Panc1 (cell line): ENCODE results near the gene FRK.

Experiments
- CTCF ChIP-seq: fragments of 450-650 bp; IDR thresholded peaks from 2 replicates; pipeline ENCODE4 v1.5.1; 2017; ENCODE audit warnings: mild to moderate bottlenecking
- POLR2AphosphoS5 ChIP-seq: IDR thresholded peaks from 2 replicates; pipeline ENCODE4 v1.6.1; 2012; ENCODE audit warnings: mild to moderate bottlenecking, low read depth, low read length, moderate library complexity
- SIN3A ChIP-seq: IDR thresholded peaks from 2 replicates; pipeline ENCODE4 v1.6.1; 2012; ENCODE audit warnings: low read depth, mild to moderate bottlenecking, low read length, moderate library complexity, borderline replicate concordance; ENCODE audit not compliant: insufficient read depth
- TF ChIP-seq, protein P1 (sequence below), 2 experiments: IDR thresholded peaks; 2 replicates each; pipeline ENCODE4 v1.6.1; 2011 to 2012; ENCODE audit warnings: low read depth in 2 of 2, control low read depth in 1 of 2, low read length in 1 of 2, mild to moderate bottlenecking in 1 of 2, moderate library complexity in 1 of 2; ENCODE audit not compliant: insufficient read depth in 1 of 2

- TF ChIP-seq CTCF (no peak), POLR2AphosphoS5 (no peak), SIN3A (no peak)
- TF ChIP-seq, protein P1, sequence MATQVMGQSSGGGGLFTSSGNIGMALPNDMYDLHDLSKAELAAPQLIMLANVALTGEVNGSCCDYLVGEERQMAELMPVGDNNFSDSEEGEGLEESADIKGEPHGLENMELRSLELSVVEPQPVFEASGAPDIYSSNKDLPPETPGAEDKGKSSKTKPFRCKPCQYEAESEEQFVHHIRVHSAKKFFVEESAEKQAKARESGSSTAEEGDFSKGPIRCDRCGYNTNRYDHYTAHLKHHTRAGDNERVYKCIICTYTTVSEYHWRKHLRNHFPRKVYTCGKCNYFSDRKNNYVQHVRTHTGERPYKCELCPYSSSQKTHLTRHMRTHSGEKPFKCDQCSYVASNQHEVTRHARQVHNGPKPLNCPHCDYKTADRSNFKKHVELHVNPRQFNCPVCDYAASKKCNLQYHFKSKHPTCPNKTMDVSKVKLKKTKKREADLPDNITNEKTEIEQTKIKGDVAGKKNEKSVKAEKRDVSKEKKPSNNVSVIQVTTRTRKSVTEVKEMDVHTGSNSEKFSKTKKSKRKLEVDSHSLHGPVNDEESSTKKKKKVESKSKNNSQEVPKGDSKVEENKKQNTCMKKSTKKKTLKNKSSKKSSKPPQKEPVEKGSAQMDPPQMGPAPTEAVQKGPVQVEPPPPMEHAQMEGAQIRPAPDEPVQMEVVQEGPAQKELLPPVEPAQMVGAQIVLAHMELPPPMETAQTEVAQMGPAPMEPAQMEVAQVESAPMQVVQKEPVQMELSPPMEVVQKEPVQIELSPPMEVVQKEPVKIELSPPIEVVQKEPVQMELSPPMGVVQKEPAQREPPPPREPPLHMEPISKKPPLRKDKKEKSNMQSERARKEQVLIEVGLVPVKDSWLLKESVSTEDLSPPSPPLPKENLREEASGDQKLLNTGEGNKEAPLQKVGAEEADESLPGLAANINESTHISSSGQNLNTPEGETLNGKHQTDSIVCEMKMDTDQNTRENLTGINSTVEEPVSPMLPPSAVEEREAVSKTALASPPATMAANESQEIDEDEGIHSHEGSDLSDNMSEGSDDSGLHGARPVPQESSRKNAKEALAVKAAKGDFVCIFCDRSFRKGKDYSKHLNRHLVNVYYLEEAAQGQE (IDR thresholded peaks at IDR 0.05; ENCODE audit: insufficient read depth in 1 of 2, low read depth in 2 of 2, low read length in 1 of 2) = no peak
Observed at GRCh38 chr6:116062496-116062895, 1.8 kb upstream of the FRK start.
